Panc1 (cell line): ENCODE results near the gene C11orf52.

ENCODE experiments used
- POLR2AphosphoS5 ChIP-seq: IDR thresholded peaks from 2 replicates; pipeline ENCODE4 v1.6.1; 2012; ENCODE audit warnings: mild to moderate bottlenecking, low read depth, low read length, moderate library complexity
- SIN3A ChIP-seq: IDR thresholded peaks from 2 replicates; pipeline ENCODE4 v1.6.1; 2012; ENCODE audit warnings: low read depth, mild to moderate bottlenecking, low read length, moderate library complexity, borderline replicate concordance; ENCODE audit not compliant: insufficient read depth
- TCF7L2 ChIP-seq: IDR thresholded peaks from 2 replicates; pipeline ENCODE4 v1.6.1; 2011; ENCODE audit warnings: mild to moderate bottlenecking, low read depth, low read length, inconsistent platforms
- TF ChIP-seq, protein P1 (sequence below): fragments of 450-650 bp; IDR thresholded peaks from 2 replicates; pipeline ENCODE4 v1.5.1; 2017; ENCODE audit warnings: mild to moderate bottlenecking
- TF ChIP-seq, protein P2 (sequence below), 2 experiments: IDR thresholded peaks; 2 replicates each; pipeline ENCODE4 v1.6.1; 2011 to 2012; ENCODE audit warnings: low read depth in 2 of 2, control low read depth in 1 of 2, low read length in 1 of 2, mild to moderate bottlenecking in 1 of 2, moderate library complexity in 1 of 2; ENCODE audit not compliant: insufficient read depth in 1 of 2

DNA sequence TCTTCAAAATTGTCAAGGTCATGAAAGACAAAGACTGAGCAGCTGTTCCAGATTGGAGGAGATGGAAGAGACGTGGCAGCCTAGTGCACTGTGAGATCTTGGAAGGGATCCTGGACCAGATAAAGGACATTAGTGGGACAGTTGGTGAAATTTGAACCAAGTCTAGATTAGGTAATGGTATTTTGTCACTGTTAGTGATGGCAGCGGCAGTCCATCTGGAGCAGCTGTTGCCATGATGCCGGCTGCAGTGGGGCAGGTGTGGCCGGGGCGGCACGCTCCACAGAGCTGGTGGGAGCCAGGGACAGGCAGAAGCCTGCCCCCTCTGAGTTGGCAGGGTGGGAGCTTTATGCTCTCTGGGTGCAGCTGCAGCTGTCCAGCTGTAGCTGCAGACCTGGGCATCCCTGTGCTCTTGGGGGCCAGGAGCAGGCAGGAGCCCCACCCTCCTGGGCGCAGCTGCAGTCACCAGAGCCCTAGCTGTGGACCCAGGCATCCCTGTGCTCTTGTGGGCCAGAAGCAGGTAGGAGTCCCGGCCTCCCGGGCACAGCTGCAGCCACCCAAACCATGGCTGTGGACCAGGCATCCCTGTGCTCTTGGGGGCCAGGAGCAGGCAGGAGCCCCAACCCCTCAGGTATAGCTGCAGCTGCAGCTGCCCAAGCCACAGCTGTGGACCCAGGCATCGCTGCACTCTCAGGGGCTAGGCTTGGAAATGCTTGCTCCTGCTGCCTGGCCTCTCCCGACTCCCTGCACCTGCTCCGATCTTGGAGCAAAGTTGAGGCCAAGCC lies 39.1 kb downstream of the C11orf52 start:
- TF ChIP-seq, protein P1, sequence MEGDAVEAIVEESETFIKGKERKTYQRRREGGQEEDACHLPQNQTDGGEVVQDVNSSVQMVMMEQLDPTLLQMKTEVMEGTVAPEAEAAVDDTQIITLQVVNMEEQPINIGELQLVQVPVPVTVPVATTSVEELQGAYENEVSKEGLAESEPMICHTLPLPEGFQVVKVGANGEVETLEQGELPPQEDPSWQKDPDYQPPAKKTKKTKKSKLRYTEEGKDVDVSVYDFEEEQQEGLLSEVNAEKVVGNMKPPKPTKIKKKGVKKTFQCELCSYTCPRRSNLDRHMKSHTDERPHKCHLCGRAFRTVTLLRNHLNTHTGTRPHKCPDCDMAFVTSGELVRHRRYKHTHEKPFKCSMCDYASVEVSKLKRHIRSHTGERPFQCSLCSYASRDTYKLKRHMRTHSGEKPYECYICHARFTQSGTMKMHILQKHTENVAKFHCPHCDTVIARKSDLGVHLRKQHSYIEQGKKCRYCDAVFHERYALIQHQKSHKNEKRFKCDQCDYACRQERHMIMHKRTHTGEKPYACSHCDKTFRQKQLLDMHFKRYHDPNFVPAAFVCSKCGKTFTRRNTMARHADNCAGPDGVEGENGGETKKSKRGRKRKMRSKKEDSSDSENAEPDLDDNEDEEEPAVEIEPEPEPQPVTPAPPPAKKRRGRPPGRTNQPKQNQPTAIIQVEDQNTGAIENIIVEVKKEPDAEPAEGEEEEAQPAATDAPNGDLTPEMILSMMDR = no peak
- TF ChIP-seq POLR2AphosphoS5 (no peak), SIN3A (no peak), TCF7L2 (no peak)
- TF ChIP-seq, protein P2, sequence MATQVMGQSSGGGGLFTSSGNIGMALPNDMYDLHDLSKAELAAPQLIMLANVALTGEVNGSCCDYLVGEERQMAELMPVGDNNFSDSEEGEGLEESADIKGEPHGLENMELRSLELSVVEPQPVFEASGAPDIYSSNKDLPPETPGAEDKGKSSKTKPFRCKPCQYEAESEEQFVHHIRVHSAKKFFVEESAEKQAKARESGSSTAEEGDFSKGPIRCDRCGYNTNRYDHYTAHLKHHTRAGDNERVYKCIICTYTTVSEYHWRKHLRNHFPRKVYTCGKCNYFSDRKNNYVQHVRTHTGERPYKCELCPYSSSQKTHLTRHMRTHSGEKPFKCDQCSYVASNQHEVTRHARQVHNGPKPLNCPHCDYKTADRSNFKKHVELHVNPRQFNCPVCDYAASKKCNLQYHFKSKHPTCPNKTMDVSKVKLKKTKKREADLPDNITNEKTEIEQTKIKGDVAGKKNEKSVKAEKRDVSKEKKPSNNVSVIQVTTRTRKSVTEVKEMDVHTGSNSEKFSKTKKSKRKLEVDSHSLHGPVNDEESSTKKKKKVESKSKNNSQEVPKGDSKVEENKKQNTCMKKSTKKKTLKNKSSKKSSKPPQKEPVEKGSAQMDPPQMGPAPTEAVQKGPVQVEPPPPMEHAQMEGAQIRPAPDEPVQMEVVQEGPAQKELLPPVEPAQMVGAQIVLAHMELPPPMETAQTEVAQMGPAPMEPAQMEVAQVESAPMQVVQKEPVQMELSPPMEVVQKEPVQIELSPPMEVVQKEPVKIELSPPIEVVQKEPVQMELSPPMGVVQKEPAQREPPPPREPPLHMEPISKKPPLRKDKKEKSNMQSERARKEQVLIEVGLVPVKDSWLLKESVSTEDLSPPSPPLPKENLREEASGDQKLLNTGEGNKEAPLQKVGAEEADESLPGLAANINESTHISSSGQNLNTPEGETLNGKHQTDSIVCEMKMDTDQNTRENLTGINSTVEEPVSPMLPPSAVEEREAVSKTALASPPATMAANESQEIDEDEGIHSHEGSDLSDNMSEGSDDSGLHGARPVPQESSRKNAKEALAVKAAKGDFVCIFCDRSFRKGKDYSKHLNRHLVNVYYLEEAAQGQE (IDR thresholded peaks at IDR 0.05; ENCODE audit: insufficient read depth in 1 of 2, low read depth in 2 of 2, low read length in 1 of 2) = no peak
